Colonic mucosa (tissue), 4 donors: Measurements from ENCODE around the gene IGFBP4. TPM values are rescaled to one million over a fixed set of nuclear protein-coding genes. Genes with fewer than 3 reads are reported as not detected.

ENCODE experiments used
- DNase-seq: peaks from one replicate; pipeline ENCODE4 v3.0.0-alpha.2; 2020
- H3K27ac ChIP-seq: fragments of 200-600 bp; one replicate; pipeline ENCODE4 v1.8.0; 2021
- H3K27me3 ChIP-seq: fragments of 200-600 bp; one replicate; pipeline ENCODE4 v1.8.0; 2021
- H3K36me3 ChIP-seq: fragments of 200-600 bp; one replicate; pipeline ENCODE4 v1.8.0; 2021
- H3K4me1 ChIP-seq: fragments of 200-600 bp; one replicate; pipeline ENCODE4 v1.8.0; 2021; ENCODE audit warnings: mild to moderate bottlenecking
- H3K4me3 ChIP-seq: fragments of 200-600 bp; one replicate; pipeline ENCODE4 v1.8.0; 2021
- H3K9ac ChIP-seq, 2 donors: one replicate each; pipeline ENCODE4 v1.7.0; 2013; ENCODE audit warnings: control low read depth in 2 of 2, low read depth in 2 of 2, low read length in 2 of 2
- H3K9me3 ChIP-seq: fragments of 200-600 bp; one replicate; pipeline ENCODE4 v1.8.0; 2021
- intact Hi-C: fragments of 100-400 bp; cut with DNase I; formaldehyde crosslinking; loops from one replicate; pipeline ENCODE4 v1.14.1; 2022
- total RNA-seq, 2 donors: library from RNA; stranded (reverse); fragmentation: NEBNext Ultra II Directional in 1 of 2; extraction: Animal tissue kit (Norgen Biotek cat#: 25700) in 1 of 2; gene quantifications; one replicate each; pipeline ENCODE4 v1.2.1, GENCODE V29; 2021
- TF ChIP-seq, protein P1 (sequence below): fragments of 200-600 bp; IDR thresholded peaks from one replicate; pipeline ENCODE4 v1.8.0; 2022; ENCODE audit warnings: antibody characterized with exemption, mild to moderate bottlenecking
- donor health status: healthy.
- donor health status: DM: no; HTN: no; CAD: no.
- donor health status: DM: no; HTN: no; CAD: no.

The IGFBP4 gene
- total RNA-seq, 2 donors from 2014 or later, result 182 to 291 TPM

DNA sequence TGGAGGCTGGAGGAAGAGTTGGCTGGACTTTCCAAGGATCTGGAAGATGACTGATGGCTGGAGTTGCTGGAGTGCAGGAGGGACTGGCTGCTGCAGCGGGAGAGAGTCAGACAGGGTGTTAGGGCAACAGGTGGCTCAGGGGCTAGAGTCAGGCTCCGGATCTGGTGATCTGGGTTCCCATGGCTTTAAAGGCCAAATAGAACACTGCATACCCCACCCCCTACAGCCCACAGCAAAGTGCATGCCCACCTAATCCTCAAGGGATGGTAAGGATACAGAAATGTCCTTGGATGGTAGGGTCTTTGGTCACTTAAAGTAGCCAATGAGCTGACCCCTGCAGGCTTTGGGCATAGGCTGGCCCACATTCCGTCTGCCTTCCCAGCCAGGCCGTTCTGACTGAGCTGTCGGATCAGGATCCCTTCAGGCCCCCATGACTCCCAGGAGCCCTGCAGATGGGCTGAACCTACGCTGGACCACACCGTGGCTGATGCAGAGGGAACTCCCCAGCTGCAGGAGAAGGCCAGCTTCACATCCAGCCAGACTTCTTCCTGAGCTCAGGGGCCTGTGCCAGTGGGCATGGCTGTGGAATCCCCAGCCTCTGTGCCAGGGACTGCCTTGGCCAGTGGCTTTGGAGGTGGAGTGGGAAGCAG is 44.2 kb downstream of the IGFBP4 start:
- Histone ChIP-seq H3K36me3 (no peaks in the 10 kb centered on the region), H3K27me3 (no peaks in the 10 kb centered on the region), H3K4me1 (peaks cover 10% of the 10 kb centered on the region), H3K27ac (no peak overlapping the region), H3K4me3 (no peak overlapping the region), H3K9me3 (no peaks in the 10 kb centered on the region), H3K9ac (no peak overlapping the region)
- intact Hi-C loops, result no loop called here
- DNase-seq, result no peak
- TF ChIP-seq, protein P1, sequence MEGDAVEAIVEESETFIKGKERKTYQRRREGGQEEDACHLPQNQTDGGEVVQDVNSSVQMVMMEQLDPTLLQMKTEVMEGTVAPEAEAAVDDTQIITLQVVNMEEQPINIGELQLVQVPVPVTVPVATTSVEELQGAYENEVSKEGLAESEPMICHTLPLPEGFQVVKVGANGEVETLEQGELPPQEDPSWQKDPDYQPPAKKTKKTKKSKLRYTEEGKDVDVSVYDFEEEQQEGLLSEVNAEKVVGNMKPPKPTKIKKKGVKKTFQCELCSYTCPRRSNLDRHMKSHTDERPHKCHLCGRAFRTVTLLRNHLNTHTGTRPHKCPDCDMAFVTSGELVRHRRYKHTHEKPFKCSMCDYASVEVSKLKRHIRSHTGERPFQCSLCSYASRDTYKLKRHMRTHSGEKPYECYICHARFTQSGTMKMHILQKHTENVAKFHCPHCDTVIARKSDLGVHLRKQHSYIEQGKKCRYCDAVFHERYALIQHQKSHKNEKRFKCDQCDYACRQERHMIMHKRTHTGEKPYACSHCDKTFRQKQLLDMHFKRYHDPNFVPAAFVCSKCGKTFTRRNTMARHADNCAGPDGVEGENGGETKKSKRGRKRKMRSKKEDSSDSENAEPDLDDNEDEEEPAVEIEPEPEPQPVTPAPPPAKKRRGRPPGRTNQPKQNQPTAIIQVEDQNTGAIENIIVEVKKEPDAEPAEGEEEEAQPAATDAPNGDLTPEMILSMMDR, result no peak

DNA sequence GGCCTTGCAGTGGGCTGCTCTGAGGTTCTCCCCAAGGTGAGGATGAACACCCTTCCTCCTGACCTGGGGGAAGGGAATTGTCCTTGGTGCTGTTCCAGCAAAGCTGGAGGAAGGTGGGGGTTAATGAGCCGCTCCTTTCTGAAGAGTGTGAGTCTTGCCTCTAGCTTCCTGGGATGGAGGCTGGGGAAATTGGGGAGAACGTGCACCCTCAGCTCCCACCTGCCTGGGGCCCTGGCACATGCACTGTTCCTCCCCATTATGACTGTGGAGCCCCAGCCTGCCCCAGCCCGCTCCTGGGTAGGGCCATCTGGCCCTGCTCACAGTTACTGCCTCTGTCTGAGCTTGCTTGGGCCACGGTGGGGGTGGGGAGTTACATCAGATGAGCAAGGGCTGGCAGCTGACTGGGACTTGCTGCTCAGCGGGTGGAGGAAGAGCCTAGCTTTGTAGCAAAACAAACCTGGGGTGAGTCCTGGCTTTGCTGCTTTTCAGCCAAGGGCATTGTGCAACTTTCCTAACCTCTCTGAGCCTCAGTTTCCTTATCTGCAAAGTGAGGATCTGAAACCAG is 47.1 kb downstream of the IGFBP4 start:
- peak; percentile 74 for DNase-seq
- Histone ChIP-seq H3K4me3 (no peak overlapping the region), H3K9ac (peak overlapping the region in 1 of 2 donors; percentile 34), H3K9me3 (no peaks in the 10 kb centered on the region), H3K36me3 (no peaks in the 10 kb centered on the region), H3K27ac (peak overlapping the region; percentile 82), H3K4me1 (peaks cover 10% of the 10 kb centered on the region), H3K27me3 (no peaks in the 10 kb centered on the region)
- intact Hi-C loops, result no loop called here
- TF ChIP-seq, protein P1, result no peak

DNA sequence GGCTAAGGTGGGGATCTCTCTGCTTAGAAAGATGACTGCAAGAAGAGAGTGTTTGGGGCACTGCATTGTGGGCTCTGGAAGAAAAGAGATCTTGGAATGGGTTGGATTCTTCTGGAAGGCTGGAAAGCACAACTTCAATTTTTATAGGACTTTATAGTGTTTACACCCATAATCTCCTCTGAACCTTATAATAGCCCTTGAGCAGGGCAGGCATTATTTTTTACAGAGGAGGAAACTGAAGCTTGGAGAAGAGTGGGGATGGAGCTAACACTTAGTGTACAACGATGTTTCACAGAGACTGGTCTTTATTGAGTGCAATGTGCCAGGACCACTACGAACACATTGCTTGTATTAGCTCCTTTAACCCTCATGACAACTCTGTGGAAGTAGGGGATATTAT is 47.7 kb downstream of the IGFBP4 start:
- Histone ChIP-seq H3K9ac (peak overlapping the region in 1 of 2 donors; percentile 6), H3K9me3 (no peaks in the 10 kb centered on the region), H3K27me3 (no peaks in the 10 kb centered on the region), H3K27ac (peak overlapping the region; percentile 82), H3K4me1 (peaks cover 10% of the 10 kb centered on the region), H3K4me3 (no peak overlapping the region), H3K36me3 (no peaks in the 10 kb centered on the region)
- TF ChIP-seq, protein P1, result no peak
- no peak for DNase-seq
- intact Hi-C loops, result no loop called here

DNA sequence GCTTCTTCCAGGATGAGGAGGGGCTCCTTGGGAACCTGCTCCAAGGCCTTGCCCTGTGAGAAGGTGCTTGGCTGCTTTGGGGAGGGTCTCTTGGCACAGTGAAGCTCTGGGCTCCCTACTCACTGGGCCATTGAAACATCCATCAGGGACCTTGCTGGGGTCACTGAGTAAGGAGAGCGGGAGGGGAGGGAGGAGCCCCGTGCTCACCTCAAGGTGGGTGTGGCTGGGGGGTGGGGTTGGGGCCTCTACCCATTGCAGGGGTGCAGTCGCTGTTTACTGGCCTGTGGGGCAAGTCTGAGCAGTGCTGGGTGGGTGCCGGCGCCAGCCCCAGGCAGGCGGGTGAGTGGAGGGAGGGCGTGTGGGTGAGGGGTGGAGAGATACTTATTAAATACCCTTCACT is 48.2 kb downstream of the IGFBP4 start:
- Histone ChIP-seq H3K27me3 (no peaks in the 10 kb centered on the region), H3K9ac (no peak overlapping the region), H3K4me3 (no peak overlapping the region), H3K36me3 (no peaks in the 10 kb centered on the region), H3K27ac (peak overlapping the region; percentile 82), H3K4me1 (peaks cover 10% of the 10 kb centered on the region), H3K9me3 (no peaks in the 10 kb centered on the region)
- peak; percentile 69 for DNase-seq
- intact Hi-C loops, result no loop called here
- TF ChIP-seq, protein P1, result no peak

DNA sequence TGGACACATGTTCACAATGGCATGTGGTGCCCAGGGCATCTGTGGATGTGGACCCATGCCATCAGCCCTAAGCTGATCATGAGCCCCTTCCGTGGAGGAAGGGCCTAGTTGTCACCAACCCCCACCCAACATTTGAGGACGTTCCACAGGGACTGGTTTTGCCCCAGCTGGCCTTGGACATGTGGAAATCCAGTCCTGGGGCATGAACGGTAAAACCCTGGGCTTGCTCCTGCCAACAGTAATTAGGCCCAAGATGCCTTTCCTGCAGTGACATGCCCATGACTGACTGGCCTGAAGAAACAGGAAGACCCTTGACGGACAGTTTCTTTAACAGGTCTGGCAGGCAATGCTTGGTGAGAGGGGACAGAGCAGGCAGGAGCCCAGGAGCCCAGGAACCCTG is 50.4 kb downstream of the IGFBP4 start:
- H3K9me3 ChIP-seq, result no peaks in the 10 kb centered on the region
- H3K36me3 ChIP-seq, result no peaks in the 10 kb centered on the region
- TF ChIP-seq, protein P1, result no peak
- no peak overlapping the region for H3K4me3 ChIP-seq
- DNase-seq, result no peak
- intact Hi-C loops, result no loop called here
- H3K4me1 ChIP-seq, result peaks cover 10% of the 10 kb centered on the region
- no peak overlapping the region for H3K27ac ChIP-seq
- H3K27me3 ChIP-seq, result no peaks in the 10 kb centered on the region
- H3K9ac ChIP-seq, result no peak overlapping the region
